HG02623 (cell line): ENCODE results near the gene LTB4R.
A peak's percentile ranks its signal among the peaks of the same experiment; 100 is the strongest.

Experiments
- ATAC-seq: cut with Tn5 transposase; IDR thresholded peaks from one replicate; pipeline ENCODE4 v1.9.1; 2021; ENCODE audit warnings: moderate library complexity; ENCODE audit not compliant: unreplicated experiment

Gene LTB4R

GRCh38 chr14:24310646-24311604 lies at the start of gene LTB4R:
LTB4R (plus strand) TSS chr14:24311502; CDS start chr14:24315652, 4,150 bp downstream.
- peak; percentile 62 for ATAC-seq

GRCh38 chr14:24261969-24262327 lies 49.4 kb upstream of the LTB4R start:
- ATAC-seq, result no peak

- no peak for ATAC-seq
These were observed 48.2 kb upstream of the LTB4R start, which contains the start of gene TGM1 for GRCh38 chr14:24262821-24263733. TGM1 (minus strand) TSS chr14:24263177; CDS start chr14:24262352, 825 bp downstream.

- no peak for ATAC-seq
These were observed 47.5 kb upstream of the LTB4R start for GRCh38 chr14:24263848-24264247.

GRCh38 chr14:24264298-24264697 lies 47.0 kb upstream of the LTB4R start:
- no peak for ATAC-seq

- ATAC-seq, result no peak
These were observed 44.7 kb upstream of the LTB4R start for GRCh38 chr14:24266344-24267244.

GRCh38 chr14:24267516-24267915 lies 43.8 kb upstream of the LTB4R start:
- no peak for ATAC-seq

GRCh38 chr14:24268225-24268624 lies 43.1 kb upstream of the LTB4R start:
- ATAC-seq, result no peak

GRCh38 chr14:24269368-24269767 lies 41.9 kb upstream of the LTB4R start:
- no peak for ATAC-seq

GRCh38 chr14:24269910-24270536 lies 41.3 kb upstream of the LTB4R start:
- no peak for ATAC-seq

- no peak for ATAC-seq
These were observed 40.7 kb upstream of the LTB4R start for GRCh38 chr14:24270537-24271133.

GRCh38 chr14:24271134-24271833 lies 40.0 kb upstream of the LTB4R start, which contains the start of gene RABGGTA:
RABGGTA (minus strand) TSS chr14:24271597; CDS start chr14:24271115, 482 bp downstream.
- peak; percentile 80 for ATAC-seq

GRCh38 chr14:24271834-24272263 lies 39.5 kb upstream of the LTB4R start:
- ATAC-seq, result no peak

GRCh38 chr14:24272467-24272866 lies 38.8 kb upstream of the LTB4R start:
- ATAC-seq, result no peak

- ATAC-seq, result no peak
These were observed 37.8 kb upstream of the LTB4R start for GRCh38 chr14:24273422-24273998.

- peak; percentile 45 for ATAC-seq
These were observed 37.2 kb upstream of the LTB4R start for GRCh38 chr14:24274101-24274543.

- ATAC-seq, result no peak
These were observed 34.2 kb upstream of the LTB4R start for GRCh38 chr14:24277071-24277470.

- no peak for ATAC-seq
These were observed 33.5 kb upstream of the LTB4R start for GRCh38 chr14:24277606-24278321.
